HEK293 (cell line): ENCODE results near the gene TMEM37.

ENCODE experiments used
- CTCF ChIA-PET: fragments of 350-600 bp; formaldehyde crosslinking; extraction: SDS; loops from one replicate; lab custom pipeline; 2021; ENCODE audit warnings: antibody characterized with exemption; lab: Yijun Ruan, JAX
- POLR2A ChIA-PET: fragments of 300-600 bp; formaldehyde crosslinking; extraction: SDS; loops from one replicate; lab custom pipeline; 2020; ENCODE audit warnings: antibody characterized with exemption, inconsistent platforms; lab: Yijun Ruan, JAX
- H3K27ac ChIP-seq: fragments of 200-500 bp; sonication (Bioruptor generic); 2 replicates; pipeline ENCODE4 v1.5.1; 2014; ENCODE audit warnings: low read depth, low read length, control low read depth, inconsistent platforms; ENCODE audit errors: extremely low read depth
- H3K36me3 ChIP-seq, 2 experiments: fragments of 200-500 bp in 1 of 2; sonication (Bioruptor generic) in 1 of 2; 1 replicate in 1 of 2; 2 replicates in 1 of 2; pipeline ENCODE4 v1.5.1; 2014 to 2017; ENCODE audit warnings: inconsistent platforms in 2 of 2, low read length in 2 of 2; ENCODE audit not compliant: control insufficient read depth in 2 of 2, insufficient read depth in 1 of 2
- H3K4me1 ChIP-seq: fragments of 200-500 bp; sonication (Bioruptor generic); 2 replicates; pipeline ENCODE4 v1.5.1; 2014; ENCODE audit warnings: mild to moderate bottlenecking, low read length, inconsistent platforms; ENCODE audit not compliant: control insufficient read depth, insufficient read depth
- H3K4me3 ChIP-seq: 2 replicates; pipeline ENCODE4 v1.5.1; 2011; ENCODE audit warnings: low read depth, mild to moderate bottlenecking, control low read depth, low read length, moderate library complexity
- H3K9me3 ChIP-seq: fragments of 200-500 bp; sonication (Bioruptor generic); 2 replicates; pipeline ENCODE4 v1.5.1; 2014; ENCODE audit warnings: low read depth, low read length, inconsistent platforms; ENCODE audit not compliant: control insufficient read depth, insufficient read depth
- BCL11A ChIP-seq: fragments of 450-650 bp; formaldehyde crosslinking; IDR thresholded peaks from 2 replicates; pipeline ENCODE4 v1.5.1; 2016; ENCODE audit warnings: low read depth, missing biosample characterization, missing genetic modification characterization
- ELK4 ChIP-seq: IDR thresholded peaks from 2 replicates; pipeline ENCODE4 v1.6.1; 2011; ENCODE audit warnings: mild to moderate bottlenecking, low read depth, low read length, borderline replicate concordance
- GLIS1 ChIP-seq: fragments of 450-650 bp; formaldehyde crosslinking; IDR thresholded peaks from 2 replicates; pipeline ENCODE4 v1.5.1; 2016; ENCODE audit warnings: missing biosample characterization, missing genetic modification characterization
- GLIS2 ChIP-seq: fragments of 450-650 bp; formaldehyde crosslinking; IDR thresholded peaks from 2 replicates; pipeline ENCODE4 v1.5.1; 2016; ENCODE audit warnings: missing biosample characterization, missing genetic modification characterization
- PRDM10 ChIP-seq: fragments of 450-650 bp; formaldehyde crosslinking; IDR thresholded peaks from 2 replicates; pipeline ENCODE4 v1.5.1; 2016; ENCODE audit warnings: missing biosample characterization, missing genetic modification characterization
- SALL2 ChIP-seq: fragments of 450-650 bp; formaldehyde crosslinking; IDR thresholded peaks from 2 replicates; pipeline ENCODE4 v1.5.0; 2017; ENCODE audit warnings: missing biosample characterization, mild to moderate bottlenecking, missing genetic modification characterization, borderline replicate concordance
- SETDB1 ChIP-seq: IDR thresholded peaks from one replicate; pipeline ENCODE4 v1.6.1; 2017; ENCODE audit warnings: mild to moderate bottlenecking, low read length, moderate library complexity, mixed read lengths; ENCODE audit not compliant: insufficient read length
- SP2 ChIP-seq: fragments of 450-650 bp; formaldehyde crosslinking; IDR thresholded peaks from 2 replicates; pipeline ENCODE4 v1.5.1; 2016; ENCODE audit warnings: missing biosample characterization, missing genetic modification characterization
- ZBTB10 ChIP-seq: fragments of 450-650 bp; formaldehyde crosslinking; IDR thresholded peaks from 2 replicates; pipeline ENCODE4 v1.5.1; 2016; ENCODE audit warnings: missing biosample characterization, missing genetic modification characterization
- ZBTB7A ChIP-seq: fragments of 450-650 bp; formaldehyde crosslinking; IDR thresholded peaks from 2 replicates; pipeline ENCODE4 v1.5.1; 2016; ENCODE audit warnings: low read depth, missing biosample characterization, missing genetic modification characterization
- ZNF112 ChIP-seq: fragments of 450-650 bp; formaldehyde crosslinking; IDR thresholded peaks from 2 replicates; pipeline ENCODE4 v1.5.0; 2017; ENCODE audit warnings: missing biosample characterization, missing genetic modification characterization
- ZNF121 ChIP-seq: fragments of 450-650 bp; formaldehyde crosslinking; IDR thresholded peaks from 2 replicates; pipeline ENCODE4 v1.5.1; 2016; ENCODE audit warnings: missing biosample characterization, missing genetic modification characterization
- ZNF132 ChIP-seq: fragments of 450-650 bp; formaldehyde crosslinking; IDR thresholded peaks from 2 replicates; pipeline ENCODE4 v1.5.1; 2017; ENCODE audit warnings: missing biosample characterization, missing genetic modification characterization, borderline replicate concordance
- ZNF133 ChIP-seq: fragments of 450-650 bp; formaldehyde crosslinking; IDR thresholded peaks from 2 replicates; pipeline ENCODE4 v1.5.1; 2016; ENCODE audit warnings: missing biosample characterization, missing genetic modification characterization
- ZNF416 ChIP-seq: fragments of 450-650 bp; formaldehyde crosslinking; IDR thresholded peaks from 2 replicates; pipeline ENCODE4 v1.5.1; 2016; ENCODE audit warnings: missing biosample characterization, missing genetic modification characterization
- ZNF514 ChIP-seq: fragments of 450-650 bp; formaldehyde crosslinking; IDR thresholded peaks from 2 replicates; pipeline ENCODE4 v1.5.1; 2016; ENCODE audit warnings: missing biosample characterization, missing genetic modification characterization
- ZNF621 ChIP-seq: fragments of 450-650 bp; formaldehyde crosslinking; IDR thresholded peaks from 2 replicates; pipeline ENCODE4 v1.5.1; 2017; ENCODE audit warnings: missing biosample characterization, missing genetic modification characterization
- ZNF623 ChIP-seq: fragments of 450-650 bp; formaldehyde crosslinking; IDR thresholded peaks from 2 replicates; pipeline ENCODE4 v1.5.1; 2016; ENCODE audit warnings: missing biosample characterization, missing genetic modification characterization
- ZNF660 ChIP-seq: fragments of 450-650 bp; IDR thresholded peaks from 2 replicates; pipeline ENCODE4 v1.5.1; 2018; ENCODE audit warnings: missing biosample characterization, mild to moderate bottlenecking, missing genetic modification characterization
- ZNF664 ChIP-seq: fragments of 450-650 bp; formaldehyde crosslinking; IDR thresholded peaks from 2 replicates; pipeline ENCODE4 v1.5.1; 2016; ENCODE audit warnings: missing biosample characterization, missing genetic modification characterization
- ZNF707 ChIP-seq: fragments of 450-650 bp; formaldehyde crosslinking; IDR thresholded peaks from 2 replicates; pipeline ENCODE4 v1.5.1; 2016; ENCODE audit warnings: missing biosample characterization, missing genetic modification characterization
- ZNF837 ChIP-seq: fragments of 450-650 bp; formaldehyde crosslinking; IDR thresholded peaks from 2 replicates; pipeline ENCODE4 v1.5.1; 2016; ENCODE audit warnings: missing biosample characterization, missing genetic modification characterization
- ZSCAN18 ChIP-seq: fragments of 450-650 bp; formaldehyde crosslinking; IDR thresholded peaks from 2 replicates; pipeline ENCODE4 v1.5.1; 2016; ENCODE audit warnings: missing biosample characterization, missing genetic modification characterization
- TF ChIP-seq, protein P1 (sequence below): fragments of 450-650 bp; formaldehyde crosslinking; IDR thresholded peaks from 2 replicates; pipeline ENCODE4 v1.5.1; 2016; ENCODE audit warnings: missing biosample characterization, missing genetic modification characterization

The TMEM37 gene

GRCh38 chr2:119481501-119482455 is 50.1 kb downstream of the TMEM37 start:
- Histone ChIP-seq H3K27ac (no peak overlapping the region), H3K9me3 (no peaks in the 10 kb centered on the region), H3K4me1 (no peaks in the 10 kb centered on the region), H3K4me3 (no peak overlapping the region), H3K36me3 (no peaks in the 10 kb centered on the region)
- POLR2A ChIA-PET, result no interaction called here
- no peak for TF ChIP-seq ZSCAN18
- TF ChIP-seq SP2, result no peak
- no peak for TF ChIP-seq SALL2
- TF ChIP-seq ZNF514, result no peak
- TF ChIP-seq, protein P1, sequence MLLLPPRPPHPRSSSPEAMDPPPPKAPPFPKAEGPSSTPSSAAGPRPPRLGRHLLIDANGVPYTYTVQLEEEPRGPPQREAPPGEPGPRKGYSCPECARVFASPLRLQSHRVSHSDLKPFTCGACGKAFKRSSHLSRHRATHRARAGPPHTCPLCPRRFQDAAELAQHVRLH (tag by site-specific recombination), result no peak
- no peak for TF ChIP-seq ZNF621 (tag by site-specific recombination)
- no peak for TF ChIP-seq ZNF121
- no peak for TF ChIP-seq ZNF707 (tag by site-specific recombination)
- TF ChIP-seq ZNF660, result no peak
- no peak for TF ChIP-seq ZBTB10 (tag by site-specific recombination)
- no peak for TF ChIP-seq ZNF133 (tag by site-specific recombination)
- no peak for TF ChIP-seq BCL11A (tag by site-specific recombination)
- TF ChIP-seq GLIS2, result no peak
- no peak for TF ChIP-seq ZNF132 (tag by site-specific recombination)
- TF ChIP-seq ZBTB7A, result no peak
- TF ChIP-seq GLIS1 (tag by site-specific recombination), result no peak
- TF ChIP-seq ZNF837 (tag by site-specific recombination), result no peak
- TF ChIP-seq ZNF664 (tag by site-specific recombination), result no peak
- no peak for TF ChIP-seq SETDB1
- TF ChIP-seq ZNF416, result no peak
- CTCF ChIA-PET, result interaction anchor here (0.7 to 1.1 kb wide), 4 partner anchors 8 to 180 kb away, joined by 3 read pairs; no protein-coding TSS in a partner anchor

- H3K27ac ChIP-seq, result no peak overlapping the region
- no peaks in the 10 kb centered on the region for H3K9me3 ChIP-seq
- no peaks in the 10 kb centered on the region for H3K36me3 ChIP-seq
- POLR2A ChIA-PET, result no interaction called here
- CTCF ChIA-PET, result interaction anchor here (0.6 to 1.1 kb wide), 2 partner anchors 13 to 74 kb away, joined by 3 read pairs; no protein-coding TSS in a partner anchor
- H3K4me3 ChIP-seq, result no peak overlapping the region
- no peaks in the 10 kb centered on the region for H3K4me1 ChIP-seq
- TF ChIP-seq PRDM10 (tag by site-specific recombination), result no peak
- TF ChIP-seq ZNF112, result no peak
- no peak for TF ChIP-seq ZNF623 (tag by site-specific recombination)
- TF ChIP-seq ELK4, result no peak
- no peak for TF ChIP-seq ZNF621 (tag by site-specific recombination)
Measured at GRCh38 chr2:119482481-119483394, 51.1 kb downstream of the TMEM37 start.
